IMR-90 (cell line): ENCODE measurements around the gene PJA2. TPM values are rescaled to one million over a fixed set of nuclear protein-coding genes. Genes with fewer than 3 reads are reported as not detected.

ENCODE experiments used
- ATAC-seq: fragments of 200-7000 bp; cut with Tn5 transposase; 2 replicates; pipeline ENCODE4 v1.9.1; 2020; ENCODE audit warnings: low read depth, mild to moderate bottlenecking, moderate library complexity
- BruUV-seq: library from RNA; stranded (reverse); fragments of 400-500 nt; replicated peaks from 2 replicates; lab custom pipeline; 2021; lab: Mats Ljungman, UMichigan
- CTCF ChIA-PET: fragments of 300-600 bp; formaldehyde crosslinking; extraction: SDS; loops from one replicate; lab custom pipeline; 2021; ENCODE audit warnings: antibody characterized with exemption; lab: Yijun Ruan, JAX
- POLR2A ChIA-PET: fragments of 300-600 bp; sonication (Branson Sonifier 250); formaldehyde crosslinking; loops from one replicate; lab custom pipeline; 2022; ENCODE audit warnings: antibody characterized with exemption; ENCODE audit not compliant: unreplicated experiment; lab: Charles Lee
- DNase-seq: peaks from one replicate; pipeline ENCODE4 v3.0.0; 2013
- H2AFZ ChIP-seq: replicated peaks from 2 replicates; pipeline ENCODE3; 2013; ENCODE audit warnings: low read length, mild to moderate bottlenecking; ENCODE audit not compliant: poor library complexity
- H2AK5ac ChIP-seq: 2 replicates; pipeline ENCODE4 v1.6.1; 2013; ENCODE audit warnings: low read depth, low read length, inconsistent platforms
- H2AK9ac ChIP-seq: replicated peaks from 2 replicates; pipeline ENCODE3; 2013; ENCODE audit warnings: mild to moderate bottlenecking, low read depth, low read length, moderate library complexity; ENCODE audit not compliant: poor library complexity
- H2BK120ac ChIP-seq: 2 replicates; pipeline ENCODE4 v1.6.1; 2013; ENCODE audit warnings: low read depth, low read length, inconsistent platforms
- H2BK15ac ChIP-seq: 3 replicates; pipeline ENCODE4 v1.6.1; 2013; ENCODE audit warnings: low read depth, low read length, inconsistent platforms
- H2BK20ac ChIP-seq: 2 replicates; pipeline ENCODE4 v1.6.1; 2013; ENCODE audit warnings: low read depth, mild to moderate bottlenecking, inconsistent platforms, low read length, moderate library complexity
- H2BK5ac ChIP-seq: 2 replicates; pipeline ENCODE4 v1.6.1; 2013; ENCODE audit warnings: mild to moderate bottlenecking, low read depth, low read length, inconsistent platforms; ENCODE audit not compliant: poor library complexity, severe bottlenecking
- H3K14ac ChIP-seq: replicated peaks from 2 replicates; pipeline ENCODE4 v1.6.1; 2013; ENCODE audit warnings: low read depth, low read length, inconsistent platforms
- H3K18ac ChIP-seq: 2 replicates; pipeline ENCODE4 v1.6.1; 2013; ENCODE audit warnings: low read depth, low read length, control low read depth
- H3K23ac ChIP-seq: 2 replicates; pipeline ENCODE4 v1.6.1; 2013; ENCODE audit warnings: low read depth, low read length, inconsistent platforms
- H3K27ac ChIP-seq: 2 replicates; pipeline ENCODE4 v1.5.1; 2013; ENCODE audit warnings: mild to moderate bottlenecking, control low read depth, low read length; ENCODE audit not compliant: insufficient read depth
- H3K27me3 ChIP-seq: 2 replicates; pipeline ENCODE4 v1.6.1; 2013; ENCODE audit warnings: low read length; ENCODE audit not compliant: control insufficient read depth, insufficient read depth
- H3K36me3 ChIP-seq: 2 replicates; pipeline ENCODE4 v1.6.1; 2013; ENCODE audit warnings: low read length, mixed read lengths; ENCODE audit not compliant: control insufficient read depth, insufficient read depth
- H3K4ac ChIP-seq: 2 replicates; pipeline ENCODE4 v1.6.1; 2013; ENCODE audit warnings: low read depth, low read length, inconsistent platforms
- H3K4me1 ChIP-seq: 2 replicates; pipeline ENCODE4 v1.6.1; 2013; ENCODE audit warnings: low read length, mixed read lengths; ENCODE audit not compliant: control insufficient read depth, insufficient read depth
- H3K4me2 ChIP-seq: 2 replicates; pipeline ENCODE4 v1.6.1; 2013; ENCODE audit warnings: low read depth, mild to moderate bottlenecking, control low read depth, low read length, moderate library complexity
- H3K4me3 ChIP-seq: 2 replicates; pipeline ENCODE4 v1.5.1; 2013; ENCODE audit warnings: low read depth, mild to moderate bottlenecking, control low read depth, low read length, moderate library complexity; ENCODE audit not compliant: insufficient read depth
- H3K56ac ChIP-seq: 2 replicates; pipeline ENCODE4 v1.6.1; 2013; ENCODE audit warnings: low read length, inconsistent platforms; ENCODE audit not compliant: insufficient read depth; ENCODE audit errors: extremely low read depth
- H3K79me1 ChIP-seq, 2 experiments: 2 replicates each; pipeline ENCODE4 v1.6.1; 2013; ENCODE audit warnings: low read length in 2 of 2, inconsistent platforms in 1 of 2, low read depth in 1 of 2
- H3K9ac ChIP-seq: 2 replicates; pipeline ENCODE4 v1.6.1; 2013; ENCODE audit warnings: low read depth, low read length, control low read depth
- H3K9me1 ChIP-seq: 2 replicates; pipeline ENCODE4 v1.6.1; 2013; ENCODE audit warnings: low read length, inconsistent platforms; ENCODE audit not compliant: insufficient read depth
- H3K9me3 ChIP-seq: 2 replicates; pipeline ENCODE4 v1.6.1; 2013; ENCODE audit warnings: low read length; ENCODE audit not compliant: control insufficient read depth, insufficient read depth
- H4K20me1 ChIP-seq: 2 replicates; pipeline ENCODE4 v1.6.1; 2013; ENCODE audit warnings: low read length, inconsistent platforms; ENCODE audit not compliant: insufficient read depth
- H4K5ac ChIP-seq: 2 replicates; pipeline ENCODE4 v1.6.1; 2013; ENCODE audit warnings: mild to moderate bottlenecking, low read depth, low read length, control low read depth
- H4K8ac ChIP-seq, 2 experiments: 2 replicates each; pipeline ENCODE4 v1.6.1; 2013; ENCODE audit warnings: low read depth in 2 of 2, low read length in 2 of 2, control low read depth in 1 of 2, inconsistent platforms in 1 of 2
- H4K91ac ChIP-seq: 2 replicates; pipeline ENCODE4 v1.6.1; 2013; ENCODE audit warnings: low read depth, low read length, inconsistent platforms; ENCODE audit not compliant: insufficient read depth
- CHD1 ChIP-seq: IDR thresholded peaks from 2 replicates; pipeline ENCODE4 v1.6.1; 2012; ENCODE audit warnings: low read depth, low read length, improper control_type of control experiment
- MAFK ChIP-seq: IDR thresholded peaks from 2 replicates; pipeline ENCODE4 v1.6.1; 2012; ENCODE audit warnings: low read depth, low read length, improper control_type of control experiment
- RAD21 ChIP-seq: IDR thresholded peaks from 2 replicates; pipeline ENCODE4 v1.6.1; 2012; ENCODE audit warnings: low read length, improper control_type of control experiment
- RCOR1 ChIP-seq: IDR thresholded peaks from 2 replicates; pipeline ENCODE4 v1.6.1; 2012; ENCODE audit warnings: mild to moderate bottlenecking, low read length, improper control_type of control experiment; ENCODE audit not compliant: insufficient replicate concordance
- RFX5 ChIP-seq: IDR thresholded peaks from 2 replicates; pipeline ENCODE4 v1.8.0; 2012; ENCODE audit warnings: low read depth, mild to moderate bottlenecking, low read length, moderate library complexity
- whole genome bisulfite sequencing, 2 experiments: methylation state at CpG; one replicate each; pipeline versions ENCODE4 v1.1.5 to v1.1.7; 2013; ENCODE audit warnings: missing lambda C conversion rate in 2 of 2; ENCODE audit not compliant: insufficient read length in 1 of 2; ENCODE audit errors: extremely low coverage in 2 of 2; 5-methylcytosine and 5-hydroxymethylcytosine counted together
- dilution Hi-C: fragments of 300-500 bp; cut with HindIII; formaldehyde crosslinking; loops from one replicate; pipeline ENCODE4 v1.14.3; 2018; ENCODE audit warnings: low sequenced_read_pairs; ENCODE audit not compliant: unreplicated experiment
- in situ Hi-C: fragments of 300-500 bp; cut with MboI; formaldehyde crosslinking; loops from 3 replicates; pipeline ENCODE4 v1.14.3; 2019; ENCODE audit warnings: low sequenced_read_pairs, inconsistent platforms, mixed read lengths
- intact Hi-C: fragments of 100-400 bp; cut with micrococcal nuclease; formaldehyde crosslinking; loops from 2 replicates; pipeline ENCODE4 v1.10.0; 2022
- polyA plus RNA-seq, 3 experiments: library from polyadenylated mRNA; depleted of rRNA; stranded (reverse); fragments of >200 nt; gene quantifications; 2 replicates each; pipeline ENCODE4 v1.2.3, GENCODE V29; 2012; ENCODE audit warnings: low replicate concordance in 1 of 3
- total RNA-seq: library from RNA; depleted of rRNA; stranded (reverse); fragments of >200 nt; gene quantifications from 2 replicates; pipeline ENCODE4 v1.2.3, GENCODE V29; 2012

The PJA2 gene
- total and polyA plus RNA-seq, 2 of the 4 experiments (the other 2 are of a cell fraction), result 42.3 to 70.6 TPM

DNA sequence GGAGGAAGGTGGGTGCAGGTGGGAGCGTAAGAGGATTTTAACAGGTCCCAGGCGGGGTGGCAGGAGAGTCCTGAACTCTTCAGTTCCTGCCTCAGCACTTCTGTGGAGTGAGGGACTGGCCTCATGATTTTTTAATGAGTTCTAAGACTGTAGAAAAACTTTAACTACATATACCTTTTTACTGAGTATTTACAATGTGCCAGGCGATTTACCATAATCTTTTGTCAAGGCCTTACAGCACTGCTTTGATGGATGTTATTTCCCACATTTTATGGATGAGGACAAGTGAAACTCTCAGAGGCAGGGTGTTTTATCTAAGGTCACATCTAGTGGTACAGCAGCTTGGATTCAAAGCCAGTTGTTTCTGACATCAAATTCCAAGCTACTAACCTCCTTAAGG is 99.5 kb downstream of the PJA2 start:
- Histone ChIP-seq H3K9me1 (no peaks in the 10 kb centered on the region), H3K27ac (no peak overlapping the region), H3K9ac (no peak overlapping the region), H3K4me3 (no peak overlapping the region), H4K91ac (no peak overlapping the region), H3K23ac (no peak overlapping the region), H3K79me1 (no peaks in the 10 kb centered on the region), H2BK20ac (no peak overlapping the region), H3K4ac (no peak overlapping the region), H4K20me1 (no peaks in the 10 kb centered on the region), H3K4me2 (no peak overlapping the region), H2AK9ac (no peak overlapping the region), H2AK5ac (no peak overlapping the region), H3K14ac (no peak overlapping the region), H3K4me1 (no peaks in the 10 kb centered on the region), H3K36me3 (no peaks in the 10 kb centered on the region), H3K18ac (no peak overlapping the region), H3K27me3 (no peaks in the 10 kb centered on the region; the same call in 1 of the 2 replicates), H4K5ac (no peak overlapping the region), H4K8ac (no peak overlapping the region), H2BK120ac (no peak overlapping the region), H2AFZ (no peak overlapping the region), H2BK15ac (no peak overlapping the region), H2BK5ac (no peak overlapping the region), H3K9me3 (no peaks in the 10 kb centered on the region), H3K56ac (no peak overlapping the region)
- intact Hi-C loops, result no loop called here
- ChIA-PET CTCF (no interaction called here), POLR2A (no interaction called here)
- dilution Hi-C loops, result no loop called here
- BruUV-seq, result no TSS peak
- TF ChIP-seq RAD21 (no peak), CHD1 (no peak), MAFK (no peak), RFX5 (no peak), RCOR1 (no peak)
- in situ Hi-C loops, result no loop called here
- no peak for DNase-seq
- WGBS, 2 experiments, result no CpG with 5 or more reads among the region's 3 CpGs
- no peak for ATAC-seq
